ENCODE data around the gene CMC1.

CMC1 gene

GRCh38 chr3:28334552-28334951 lies 93.1 kb downstream of the CMC1 start:
- no peak overlapping the region for H2AFZ ChIP-seq (ENCODE audit: low read length, unreplicated experiment)
- H3K27me3 ChIP-seq (ENCODE audit: insufficient read depth, low read length) = no peaks in the 10 kb centered on the region
- H3K36me3 ChIP-seq (ENCODE audit: insufficient read depth, low read length) = peaks cover 10% of the 10 kb centered on the region
- H3K27ac ChIP-seq (ENCODE audit: low read depth, low read length) = no peak overlapping the region
- H3K4me1 ChIP-seq (ENCODE audit: control insufficient read depth, insufficient read depth, low read length, unreplicated experiment) = no peaks in the 10 kb centered on the region
- H3K79me2 ChIP-seq (ENCODE audit: control insufficient read depth, insufficient read depth, low read length, unreplicated experiment) = peaks cover under 1% of the 10 kb centered on the region
- no peak overlapping the region for H3K4me3 ChIP-seq (ENCODE audit: low read depth, low read length)

DNA sequence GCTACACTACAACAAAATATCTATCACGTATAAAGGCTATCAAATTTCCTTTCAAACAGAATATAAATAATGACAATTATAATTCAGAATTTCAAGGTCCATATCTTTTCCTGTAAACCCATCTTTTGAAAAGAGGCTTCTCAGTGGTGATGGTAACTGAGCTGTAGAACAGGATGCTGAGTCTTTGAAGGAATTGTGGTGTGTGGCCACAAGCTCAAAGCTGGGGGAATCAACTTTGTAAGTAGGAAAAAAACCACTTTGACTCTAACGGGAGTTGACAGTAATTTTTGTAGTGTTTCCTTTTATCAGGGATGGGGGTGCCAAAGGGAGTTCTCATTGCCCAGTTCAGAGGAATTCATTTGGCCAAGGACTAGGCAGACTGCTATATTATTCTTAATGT lies 93.8 kb downstream of the CMC1 start:
- no peak overlapping the region for H2AFZ ChIP-seq (ENCODE audit: low read length, unreplicated experiment)
- H3K4me3 ChIP-seq (ENCODE audit: low read depth, low read length) = no peak overlapping the region
- peaks cover 17% of the 10 kb centered on the region for H3K36me3 ChIP-seq (ENCODE audit: insufficient read depth, low read length)
- H3K4me1 ChIP-seq (ENCODE audit: control insufficient read depth, insufficient read depth, low read length, unreplicated experiment) = no peaks in the 10 kb centered on the region
- peaks cover 7% of the 10 kb centered on the region for H3K79me2 ChIP-seq (ENCODE audit: control insufficient read depth, insufficient read depth, low read length, unreplicated experiment)
- H3K27me3 ChIP-seq (ENCODE audit: insufficient read depth, low read length) = no peaks in the 10 kb centered on the region
- no peak overlapping the region for H3K27ac ChIP-seq (ENCODE audit: low read depth, low read length)

DNA sequence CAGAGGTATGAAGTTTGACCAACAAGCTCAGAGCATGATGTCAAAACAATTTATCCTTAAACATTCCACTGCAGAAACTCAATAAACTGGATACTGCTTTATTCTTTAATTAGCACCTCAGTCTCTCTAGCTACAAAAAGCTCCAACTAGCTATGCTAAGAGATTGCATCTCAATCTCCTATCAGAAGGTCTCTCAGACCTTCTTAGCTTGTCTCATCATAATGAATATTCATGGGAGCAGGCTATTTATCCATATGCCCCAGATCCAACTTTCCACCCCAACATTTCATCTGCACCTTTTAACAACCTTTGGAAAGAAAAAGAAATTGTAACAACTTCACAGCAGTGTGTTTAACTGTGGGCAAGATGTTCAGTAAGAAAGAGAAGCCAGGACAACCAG lies 95.8 kb downstream of the CMC1 start:
- H3K79me2 ChIP-seq (ENCODE audit: control insufficient read depth, insufficient read depth, low read length, unreplicated experiment) = peaks cover 24% of the 10 kb centered on the region
- peaks cover 11% of the 10 kb centered on the region for H3K4me1 ChIP-seq (ENCODE audit: control insufficient read depth, insufficient read depth, low read length, unreplicated experiment)
- no peak overlapping the region for H3K4me3 ChIP-seq (ENCODE audit: low read depth, low read length)
- peaks cover 19% of the 10 kb centered on the region for H3K36me3 ChIP-seq (ENCODE audit: insufficient read depth, low read length)
- no peak overlapping the region for H3K27ac ChIP-seq (ENCODE audit: low read depth, low read length)
- H3K27me3 ChIP-seq (ENCODE audit: insufficient read depth, low read length) = no peaks in the 10 kb centered on the region
- no peak overlapping the region for H2AFZ ChIP-seq (ENCODE audit: low read length, unreplicated experiment)

- peak overlapping the region; percentile 48; the same call in 1 of the 2 replicates for H3K27ac ChIP-seq (ENCODE audit: low read depth, low read length)
- no peak overlapping the region for H2AFZ ChIP-seq (ENCODE audit: low read length, unreplicated experiment)
Measured at GRCh38 chr3:28343144-28343543, 101.7 kb downstream of the CMC1 start.

DNA sequence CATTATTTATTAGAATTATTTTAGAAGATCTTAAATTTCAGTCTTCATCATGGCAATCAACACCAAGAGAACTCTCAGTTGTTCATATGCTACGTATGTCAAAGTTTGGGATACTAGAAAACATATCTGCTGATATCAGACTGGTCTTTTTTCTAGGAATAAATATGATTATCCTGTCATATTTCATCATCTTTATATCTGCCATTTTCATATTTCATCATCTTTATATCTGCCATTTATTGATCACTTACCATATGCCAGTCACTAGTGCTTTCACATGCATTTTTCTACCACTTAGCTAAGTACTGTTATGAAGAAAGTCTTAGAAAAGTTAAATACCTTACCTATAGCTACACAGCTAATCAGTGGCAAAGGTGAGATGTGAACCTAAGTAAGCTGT lies 104.3 kb downstream of the CMC1 start:
- Histone ChIP-seq H3K4me1 (ENCODE audit: control insufficient read depth, insufficient read depth, low read length, unreplicated experiment) (peaks cover 53% of the 10 kb centered on the region), H3K27ac (ENCODE audit: low read depth, low read length) (peak overlapping the region; percentile 100; the same call in 1 of the 2 replicates), H3K36me3 (ENCODE audit: insufficient read depth, low read length) (no peaks in the 10 kb centered on the region), H3K79me2 (ENCODE audit: control insufficient read depth, insufficient read depth, low read length, unreplicated experiment) (peaks cover 79% of the 10 kb centered on the region), H2AFZ (ENCODE audit: low read length, unreplicated experiment) (no peak overlapping the region), H3K4me3 (ENCODE audit: low read depth, low read length) (peak overlapping the region; percentile 93), H3K27me3 (ENCODE audit: insufficient read depth, low read length) (no peaks in the 10 kb centered on the region)

More at GRCh38 chr3:28343144-28343543, 101.7 kb downstream of the CMC1 start:
- Histone ChIP-seq H3K36me3 (ENCODE audit: insufficient read depth, low read length) (peaks cover 15% of the 10 kb centered on the region), H3K27me3 (ENCODE audit: insufficient read depth, low read length) (no peaks in the 10 kb centered on the region), H3K4me1 (ENCODE audit: control insufficient read depth, insufficient read depth, low read length, unreplicated experiment) (peaks cover 44% of the 10 kb centered on the region), H3K4me3 (ENCODE audit: low read depth, low read length) (peak overlapping the region; percentile 58), H3K79me2 (ENCODE audit: control insufficient read depth, insufficient read depth, low read length, unreplicated experiment) (peaks cover 81% of the 10 kb centered on the region)

GRCh38 chr3:28347374-28348264 lies 106.2 kb downstream of the CMC1 start:
- Histone ChIP-seq H3K27me3 (ENCODE audit: insufficient read depth, low read length) (no peaks in the 10 kb centered on the region), H2AFZ (ENCODE audit: low read length, unreplicated experiment) (peak overlapping the region; percentile 58), H3K36me3 (ENCODE audit: insufficient read depth, low read length) (no peaks in the 10 kb centered on the region; the same call in 1 of the 2 replicates), H3K79me2 (ENCODE audit: control insufficient read depth, insufficient read depth, low read length, unreplicated experiment) (peaks cover 69% of the 10 kb centered on the region), H3K27ac (ENCODE audit: low read depth, low read length) (peak overlapping the region; percentile 100), H3K4me3 (ENCODE audit: low read depth, low read length) (peak overlapping the region; percentile 93), H3K4me1 (ENCODE audit: control insufficient read depth, insufficient read depth, low read length, unreplicated experiment) (peaks cover 42% of the 10 kb centered on the region)

DNA sequence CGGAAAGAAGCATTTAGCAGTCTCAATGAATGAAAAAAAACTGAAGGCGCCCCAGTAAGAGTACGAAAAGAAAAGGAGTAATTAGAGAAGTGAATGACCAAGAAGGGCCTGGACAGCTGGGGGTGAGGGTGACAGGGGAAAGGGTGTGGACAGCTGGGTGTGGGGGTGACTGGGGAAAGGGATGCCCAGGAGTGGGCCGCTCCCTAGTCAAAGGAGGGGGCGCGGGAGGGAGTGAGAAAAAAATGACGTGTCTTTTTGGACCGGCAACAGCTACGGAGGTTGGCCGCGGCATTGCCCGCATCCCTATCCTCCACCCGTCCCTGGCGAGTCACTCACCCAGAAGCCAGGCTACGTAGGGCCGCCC lies 106.8 kb downstream of the CMC1 start:
- Histone ChIP-seq H3K27me3 (ENCODE audit: insufficient read depth, low read length) (no peaks in the 10 kb centered on the region), H3K36me3 (ENCODE audit: insufficient read depth, low read length) (peaks cover under 1% of the 10 kb centered on the region), H3K27ac (ENCODE audit: low read depth, low read length) (peak overlapping the region; percentile 100), H3K4me1 (ENCODE audit: control insufficient read depth, insufficient read depth, low read length, unreplicated experiment) (peaks cover 36% of the 10 kb centered on the region), H2AFZ (ENCODE audit: low read length, unreplicated experiment) (peak overlapping the region; percentile 58), H3K4me3 (ENCODE audit: low read depth, low read length) (peak overlapping the region; percentile 93), H3K79me2 (ENCODE audit: control insufficient read depth, insufficient read depth, low read length, unreplicated experiment) (peaks cover 63% of the 10 kb centered on the region)

DNA sequence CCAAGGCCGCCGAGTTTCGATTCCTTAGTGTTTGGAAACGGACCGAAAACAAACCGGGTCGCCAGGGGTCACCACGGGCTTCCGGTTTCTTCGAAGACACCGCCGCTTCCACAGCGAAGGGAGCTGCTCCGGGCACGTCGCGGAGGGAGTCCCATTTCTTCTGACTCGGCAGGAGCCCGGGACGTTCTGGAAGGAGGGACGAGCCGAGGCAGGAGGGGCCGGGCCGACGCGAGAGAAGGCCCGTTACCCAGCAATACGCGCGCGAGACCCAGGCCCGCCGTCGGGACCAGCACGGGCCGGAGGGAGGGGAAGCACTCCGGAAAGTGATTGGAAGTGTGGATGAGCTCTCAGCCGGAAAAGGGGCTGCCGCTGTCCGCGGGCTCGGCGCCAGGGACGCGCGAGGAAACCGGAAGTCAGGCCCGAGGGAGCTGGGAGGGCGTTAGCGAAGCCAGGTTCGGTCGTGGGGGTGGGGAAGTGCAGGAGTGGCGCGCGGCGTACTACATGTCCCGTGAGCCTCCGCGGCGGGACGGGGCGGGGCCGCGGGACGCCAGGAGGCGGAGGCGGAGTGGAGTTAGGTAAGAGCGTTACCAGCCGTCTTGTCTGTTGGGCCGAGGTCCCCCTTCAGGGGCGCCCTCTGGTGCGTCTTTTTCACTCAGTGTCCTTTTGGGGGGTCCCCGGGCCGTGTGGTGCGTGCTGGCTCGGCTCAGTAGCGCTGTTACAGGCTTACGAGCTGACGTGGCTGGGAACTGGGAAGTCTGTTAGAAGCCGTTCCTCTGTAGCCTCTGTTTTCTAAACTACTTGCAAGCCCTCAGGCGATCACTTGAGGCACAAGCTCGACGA lies 107.4 kb downstream of the CMC1 start, which contains the start of the genes AZI2 and ZCWPW2:
TSS of gene AZI2 (minus strand) at position 196 of the 840 bp plus-strand sequence. CDS start 8,207 bp downstream, outside the sequence.
TSS of gene ZCWPW2 (plus strand) at position 93 of the 840 bp plus-strand sequence. CDS start 64,348 bp downstream, outside the sequence.
- Histone ChIP-seq H3K4me1 (ENCODE audit: control insufficient read depth, insufficient read depth, low read length, unreplicated experiment) (peaks cover 31% of the 10 kb centered on the region), H3K27me3 (ENCODE audit: insufficient read depth, low read length) (no peaks in the 10 kb centered on the region), H3K27ac (ENCODE audit: low read depth, low read length) (peak within 1 kb of the TSS; percentile 100), H3K36me3 (ENCODE audit: insufficient read depth, low read length) (peaks cover 7% of the 10 kb centered on the region), H2AFZ (ENCODE audit: low read length, unreplicated experiment) (peak within 1 kb of the TSS; percentile 58), H3K79me2 (ENCODE audit: control insufficient read depth, insufficient read depth, low read length, unreplicated experiment) (peaks cover 57% of the 10 kb centered on the region), H3K4me3 (ENCODE audit: low read depth, low read length) (peak within 1 kb of the TSS; percentile 93)

DNA sequence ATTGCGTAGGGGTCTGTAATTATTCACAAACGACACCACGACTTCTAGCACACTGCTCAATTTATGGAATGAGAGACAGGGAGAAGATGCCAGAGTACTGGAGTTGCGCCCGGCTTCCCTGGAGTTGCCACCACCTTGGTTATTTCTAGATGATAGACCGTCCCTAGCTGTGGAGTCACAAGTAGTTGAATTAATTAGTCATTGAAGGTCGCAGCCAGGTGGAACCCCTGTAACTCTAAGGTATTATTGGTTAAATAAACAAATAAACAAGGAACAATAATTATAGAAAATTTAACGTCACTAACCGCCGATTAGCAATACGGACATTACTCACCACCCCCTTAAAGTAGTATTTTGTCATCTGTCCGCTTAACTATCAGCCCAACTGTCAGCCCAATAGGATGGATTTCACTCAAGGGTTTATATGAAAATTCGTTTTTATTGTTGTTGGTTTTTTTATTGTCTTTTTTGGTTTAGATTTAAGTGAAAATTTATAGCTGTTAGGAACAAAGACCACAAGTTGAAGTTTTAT lies 108.1 kb downstream of the CMC1 start:
- Histone ChIP-seq H3K36me3 (ENCODE audit: insufficient read depth, low read length) (peaks cover 9% of the 10 kb centered on the region), H3K27me3 (ENCODE audit: insufficient read depth, low read length) (no peaks in the 10 kb centered on the region), H3K4me3 (ENCODE audit: low read depth, low read length) (peak overlapping the region; percentile 93), H3K27ac (ENCODE audit: low read depth, low read length) (peak overlapping the region; percentile 100), H3K79me2 (ENCODE audit: control insufficient read depth, insufficient read depth, low read length, unreplicated experiment) (peaks cover 50% of the 10 kb centered on the region), H2AFZ (ENCODE audit: low read length, unreplicated experiment) (peak overlapping the region; percentile 44), H3K4me1 (ENCODE audit: control insufficient read depth, insufficient read depth, low read length, unreplicated experiment) (peaks cover 27% of the 10 kb centered on the region)
